ENCODE measurements around the gene IL1RN. TPM values are rescaled to one million over a fixed set of nuclear protein-coding genes. Genes with fewer than 3 reads are reported as not detected.

IL1RN gene
- total RNA-seq, 2 donors from 2014 or later, result 0.60 to 1.5 TPM

DNA sequence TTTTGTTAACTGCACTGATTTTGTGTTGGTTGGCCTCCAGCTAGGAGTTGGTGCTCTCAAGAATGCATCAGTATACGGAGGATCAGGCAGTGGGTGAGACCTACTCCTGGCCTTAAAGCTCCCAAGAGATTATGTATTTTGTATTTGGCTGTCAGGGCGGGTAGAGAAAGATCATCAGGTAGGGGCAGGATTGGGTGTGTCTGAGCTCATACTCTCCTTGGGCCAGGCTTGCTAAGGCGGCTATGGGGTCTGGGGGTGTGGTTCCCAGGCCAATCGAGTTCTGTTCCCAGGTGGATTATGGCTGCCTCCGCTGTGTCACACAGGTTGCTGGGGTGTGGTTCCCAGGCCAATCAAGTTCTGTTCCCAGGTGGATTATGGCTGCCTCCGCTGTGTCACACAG, 28.9 kb upstream of the IL1RN start:
- DNase-seq (no peak), ATAC-seq (no peak)
- intact Hi-C loops (cut with DNase I), result no loop called here

DNA sequence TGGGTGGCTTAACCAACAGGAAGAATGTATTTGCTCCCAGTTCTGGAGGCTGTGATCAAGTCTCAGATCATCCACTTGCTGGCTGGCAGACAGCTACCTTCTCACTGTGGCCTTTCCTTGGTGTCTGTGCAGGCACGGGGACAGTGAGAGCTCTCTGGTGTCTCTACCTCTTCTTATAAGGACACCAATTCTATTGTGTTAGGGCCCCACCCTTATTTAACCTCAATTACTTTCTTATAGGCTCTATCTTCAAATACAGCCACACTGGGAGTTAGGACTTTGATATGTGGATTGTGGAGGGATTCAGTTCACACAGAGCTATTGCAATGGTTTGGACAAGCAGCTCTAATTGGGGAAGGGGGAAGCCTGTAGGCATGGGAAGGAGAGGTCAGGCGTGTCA, 25.3 kb upstream of the IL1RN start:
- DNase-seq, result no peak
- intact Hi-C loops (cut with DNase I), result no loop called here
- no peak for ATAC-seq

DNA sequence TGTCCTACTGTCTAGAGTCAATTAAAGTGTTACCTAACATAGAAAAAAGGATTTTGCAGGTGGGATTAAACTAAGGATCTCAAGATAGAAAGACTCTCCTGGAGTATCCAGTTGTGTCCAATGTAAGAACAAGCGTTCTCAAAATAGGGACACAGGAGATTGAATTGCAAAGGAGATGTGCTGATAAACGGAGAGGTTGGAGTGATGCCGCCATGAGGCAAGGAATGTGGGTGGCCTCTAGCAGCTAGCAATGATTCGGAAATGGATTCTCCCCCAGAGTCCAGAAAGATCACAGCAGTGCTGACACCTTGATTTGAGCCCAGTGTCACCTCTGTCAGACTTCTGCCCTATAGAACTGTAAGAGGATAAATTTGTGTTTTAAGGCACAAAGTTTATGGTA, 24.1 kb upstream of the IL1RN start:
- ATAC-seq (no peak), DNase-seq (no peak)
- intact Hi-C loops (cut with DNase I), result no loop called here

DNA sequence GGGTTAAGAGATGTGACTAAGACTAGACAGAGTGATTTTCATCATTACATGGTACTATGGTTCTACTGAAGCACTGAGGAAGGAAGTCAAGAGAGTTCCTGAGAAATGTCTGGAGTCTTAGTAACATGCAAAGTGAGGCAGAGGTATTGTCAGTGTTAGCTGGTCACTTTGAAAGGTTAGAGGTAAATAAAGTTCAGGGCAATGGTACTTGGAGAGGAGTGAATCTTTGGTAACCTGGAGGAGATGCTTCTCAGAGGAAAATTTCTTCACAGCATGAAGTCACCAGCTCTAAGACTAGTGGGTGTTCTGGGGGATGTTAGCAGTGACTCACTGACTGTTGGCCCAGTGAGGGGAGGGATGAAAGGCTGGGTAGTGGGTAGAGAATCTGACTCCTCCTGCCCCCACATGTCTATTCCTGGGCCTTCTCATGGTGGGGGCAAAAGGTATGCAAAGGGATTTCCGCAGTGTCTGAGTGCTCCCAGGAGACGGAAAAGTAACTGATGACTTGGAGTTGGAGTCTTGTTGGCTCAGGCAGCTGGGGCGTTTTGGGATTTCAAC, 23.3 kb upstream of the IL1RN start:
- DNase-seq (no peak), ATAC-seq (no peak)
- intact Hi-C loops (cut with DNase I), result no loop called here

DNA sequence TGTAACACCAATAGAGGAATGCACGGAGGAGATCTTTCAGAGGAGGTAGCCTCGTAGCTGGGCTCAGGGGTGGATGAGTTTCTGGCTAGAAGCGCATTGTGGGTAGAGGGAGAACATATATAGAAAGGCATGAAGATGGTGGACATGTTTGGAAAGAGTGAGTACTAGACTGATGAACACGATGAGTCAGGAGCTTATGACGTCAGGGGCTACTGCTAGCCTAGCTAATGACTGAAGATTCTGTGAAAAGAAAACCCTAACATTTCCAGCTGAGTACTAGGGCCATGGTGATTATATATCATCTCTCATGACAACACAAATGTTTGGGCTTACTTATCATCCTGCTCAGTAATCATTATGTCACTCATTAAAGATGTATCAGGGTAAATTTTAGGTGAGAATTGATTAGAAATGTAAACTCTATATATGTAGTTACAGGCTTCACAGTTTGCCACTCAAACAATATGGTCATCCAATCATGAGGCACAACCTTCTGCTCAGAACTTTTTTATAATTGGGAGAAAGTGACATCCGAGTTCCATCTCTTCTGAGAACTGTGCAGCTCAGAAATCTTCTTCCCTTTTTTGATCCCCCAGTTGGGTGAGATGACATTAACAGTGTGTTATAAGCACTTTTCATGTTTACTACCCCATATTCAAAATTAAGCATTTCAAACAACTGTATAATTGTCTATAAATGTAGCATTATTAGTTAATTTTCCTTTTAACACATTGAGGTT, 22.2 kb upstream of the IL1RN start:
- ATAC-seq, result no peak
- DNase-seq, result no peak
- intact Hi-C loops (cut with DNase I), result no loop called here

DNA sequence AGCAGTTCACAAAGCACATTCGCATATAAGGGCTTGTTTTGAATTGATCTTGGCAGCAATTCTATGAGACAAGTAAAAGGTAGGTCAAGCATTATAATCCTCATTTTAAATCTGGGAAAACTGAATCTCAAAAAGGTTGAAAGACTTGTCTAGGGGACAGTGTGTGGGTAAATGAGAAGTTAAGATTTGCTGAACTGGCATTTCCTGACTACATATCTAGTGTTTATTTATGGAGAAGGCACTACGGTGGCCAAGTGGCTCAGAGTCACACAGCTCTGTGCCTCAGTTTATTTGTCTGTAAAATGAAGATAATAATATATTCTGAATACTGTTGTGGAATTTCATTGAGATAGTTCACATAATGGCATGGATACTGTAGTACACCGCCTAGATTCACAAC, 16.3 kb upstream of the IL1RN start:
- no peak for ATAC-seq
- no peak for DNase-seq
- intact Hi-C loops (cut with DNase I), result no loop called here

DNA sequence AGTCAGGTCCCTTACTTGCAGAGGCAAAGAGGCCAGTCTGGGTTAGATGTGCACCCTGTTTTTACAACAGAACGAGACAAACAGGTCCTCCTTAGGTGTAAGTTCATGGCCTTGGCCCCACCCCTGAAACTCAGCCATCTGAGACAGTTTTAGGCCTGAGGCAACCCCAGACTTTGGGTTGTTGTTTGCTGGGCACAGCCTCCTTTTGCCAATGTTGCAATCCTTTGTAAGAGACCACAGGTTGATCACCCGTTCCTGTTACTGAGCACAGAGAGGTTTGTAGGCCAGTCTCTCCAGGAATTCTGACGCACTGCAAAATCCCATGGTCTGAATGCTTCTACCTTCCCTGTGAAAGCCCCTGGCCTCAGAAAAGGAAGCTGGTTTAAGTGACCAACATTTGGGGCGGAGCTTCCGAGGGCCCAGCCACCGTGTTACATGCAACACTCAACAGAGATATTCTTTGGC, 15.5 kb upstream of the IL1RN start:
- intact Hi-C loops (cut with DNase I), result no loop called here
- no peak for ATAC-seq
- no peak for DNase-seq

DNA sequence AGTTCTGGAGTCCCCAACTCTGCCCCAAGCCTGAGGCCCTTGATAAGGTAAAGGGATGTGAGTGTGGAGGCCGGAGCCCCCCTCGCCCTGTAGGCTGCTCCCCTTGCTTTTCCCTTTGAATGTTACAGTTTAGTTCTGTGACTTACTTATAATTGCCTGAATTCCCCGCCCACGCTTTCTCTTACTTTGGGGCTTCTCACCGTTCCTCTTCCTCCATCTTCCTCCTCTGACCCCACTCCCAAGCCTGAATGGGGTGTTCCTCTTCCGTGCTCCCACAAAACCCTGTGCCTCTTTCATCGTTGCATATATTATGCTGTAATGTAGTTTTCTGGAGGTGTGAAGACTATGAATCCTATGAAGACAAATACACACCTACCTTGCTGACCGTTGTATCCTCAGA, 15.0 kb upstream of the IL1RN start:
- intact Hi-C loops (cut with DNase I), result no loop called here
- DNase-seq (no peak), ATAC-seq (no peak)

DNA sequence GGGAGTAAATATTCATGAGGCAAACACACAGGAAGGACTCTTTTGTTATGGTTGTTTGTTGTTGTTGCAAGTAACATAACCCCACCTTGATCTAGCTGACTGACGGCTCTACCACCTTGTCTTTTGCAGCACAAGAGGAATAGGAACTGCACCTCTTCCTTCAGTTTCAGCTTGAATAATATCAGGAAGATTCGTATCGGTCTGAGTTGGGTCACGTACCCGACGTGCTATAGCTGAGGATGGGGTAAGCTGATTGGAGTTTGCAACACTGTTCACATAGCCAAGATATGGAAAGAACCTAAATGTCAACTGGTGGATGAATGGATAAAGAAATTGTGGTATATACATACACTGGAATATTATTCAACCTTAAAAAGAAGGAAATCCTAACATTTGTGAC, 14.5 kb upstream of the IL1RN start:
- intact Hi-C loops (cut with DNase I), result no loop called here
- no peak for ATAC-seq

DNA sequence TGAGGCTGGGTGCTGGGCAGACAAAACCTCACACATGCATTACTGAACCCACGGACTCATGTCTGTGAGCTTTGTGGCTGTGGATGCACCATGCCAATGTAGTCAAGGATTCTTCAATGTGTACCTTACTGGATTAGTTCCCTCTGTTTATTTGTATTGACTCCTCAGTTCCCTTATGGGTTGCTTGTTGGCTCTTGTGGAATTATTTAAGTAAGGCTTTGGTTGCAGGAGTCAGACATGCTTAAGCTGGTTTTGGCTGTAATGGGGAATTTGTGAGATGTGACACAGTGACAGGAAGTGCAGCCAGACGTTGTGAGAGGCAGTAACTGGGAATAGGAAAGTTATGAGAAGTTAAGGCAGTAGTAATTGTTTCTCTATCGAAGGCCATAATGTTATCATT, 13.6 kb upstream of the IL1RN start:
- DNase-seq (no peak), ATAC-seq (no peak)
- intact Hi-C loops (cut with DNase I), result no loop called here

More for the DNA sequence above, 14.5 kb upstream of the IL1RN start:
- no peak for DNase-seq

DNA sequence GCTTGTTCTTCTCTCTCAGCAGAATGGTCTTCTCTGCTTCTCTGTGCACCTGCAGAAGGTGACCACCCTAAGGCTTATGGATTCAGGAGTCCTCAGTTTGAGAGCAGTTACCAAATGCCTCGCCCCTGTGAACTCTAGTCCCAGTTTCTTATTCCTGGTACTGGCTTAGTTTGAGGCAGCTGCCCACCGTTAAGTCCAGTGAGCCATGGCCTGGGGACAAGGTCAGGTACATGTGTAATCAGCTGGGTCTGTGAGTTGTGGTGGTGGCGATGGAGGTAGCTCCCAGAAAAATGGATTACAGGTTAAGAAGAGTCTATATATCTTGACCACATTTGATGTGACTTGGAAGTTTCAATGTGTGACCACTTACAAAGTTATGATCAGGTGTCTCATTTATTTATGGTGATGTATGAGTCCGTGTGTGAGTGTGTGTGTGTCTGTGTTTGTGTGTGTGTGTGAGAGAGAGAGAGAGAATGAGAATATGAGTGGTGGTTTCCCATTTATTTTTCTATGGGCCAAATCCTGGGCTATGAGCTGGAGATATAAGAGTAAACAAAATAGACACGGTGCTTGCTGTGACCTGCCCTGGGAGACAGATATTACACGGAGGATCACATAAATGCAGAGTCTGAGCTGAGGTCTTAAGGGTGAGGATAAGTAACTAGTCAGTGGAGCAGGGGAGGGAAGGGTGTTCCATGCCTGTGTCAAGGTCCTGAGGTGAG, 13.0 kb upstream of the IL1RN start:
- ATAC-seq (no peak), DNase-seq (no peak)
- intact Hi-C loops (cut with DNase I), result no loop called here

DNA sequence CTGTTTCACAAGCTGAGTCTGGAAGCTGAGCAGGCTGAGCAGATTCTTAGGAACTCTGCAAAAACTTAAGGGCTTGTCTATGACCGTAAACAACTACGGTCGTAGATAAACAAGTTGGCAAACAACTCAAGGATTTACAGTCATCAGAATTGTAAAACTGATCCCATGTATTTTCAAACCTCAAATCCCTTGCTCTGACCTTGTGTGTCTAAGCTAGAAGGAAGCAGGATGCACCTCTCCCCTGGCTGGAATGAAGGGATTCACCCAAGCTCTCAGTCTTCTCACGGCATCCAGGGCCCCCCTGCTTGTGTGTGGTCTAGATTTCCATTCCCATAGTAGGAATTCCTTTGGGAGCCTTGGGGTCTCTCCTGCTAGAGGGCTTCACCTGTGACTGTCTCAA, 12.4 kb upstream of the IL1RN start:
- DNase-seq, result no peak
- no peak for ATAC-seq
- intact Hi-C loops (cut with DNase I), result no loop called here

DNA sequence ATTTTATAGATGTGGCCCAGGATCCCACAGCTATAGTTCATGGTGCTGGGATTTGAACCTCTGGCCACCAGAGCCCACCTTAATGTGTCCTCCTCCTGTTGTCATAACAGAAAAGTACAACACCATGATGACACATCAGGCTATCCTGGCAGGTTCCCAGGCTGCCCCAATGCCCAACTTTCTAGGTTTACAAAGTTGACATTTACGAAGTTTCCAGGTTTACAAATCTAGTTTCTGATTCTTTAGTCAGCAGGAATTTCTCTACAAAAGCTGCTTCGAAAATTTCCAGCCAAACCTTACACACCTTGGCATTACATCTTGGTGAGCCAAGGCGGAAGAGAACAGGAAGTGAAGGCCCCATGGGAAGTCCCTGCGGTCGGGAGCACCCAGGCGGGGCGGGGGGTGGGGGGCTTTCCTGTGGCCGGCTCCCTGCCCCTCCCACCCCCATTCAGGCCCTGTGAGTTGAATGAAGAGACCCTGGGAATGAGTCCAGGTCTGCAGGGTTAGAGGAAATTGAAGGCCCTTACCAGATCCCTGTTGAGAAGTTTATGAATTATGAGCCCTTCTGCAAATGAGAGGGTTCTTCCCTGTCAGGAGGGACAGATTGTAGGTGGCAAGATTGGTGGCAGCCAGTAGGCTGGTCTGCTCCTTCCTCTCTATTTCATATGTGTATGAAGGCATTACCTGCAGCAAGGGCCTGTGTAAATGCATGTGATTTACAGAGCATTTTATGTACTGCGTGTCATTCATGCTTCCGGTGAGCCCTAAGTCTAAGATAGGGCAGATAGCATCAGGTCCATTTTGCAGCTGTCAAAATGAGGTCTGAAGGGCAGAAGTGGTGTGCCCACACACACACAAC, 11.1 kb upstream of the IL1RN start:
- ATAC-seq (no peak), DNase-seq (no peak)
- intact Hi-C loops (cut with DNase I), result no loop called here

DNA sequence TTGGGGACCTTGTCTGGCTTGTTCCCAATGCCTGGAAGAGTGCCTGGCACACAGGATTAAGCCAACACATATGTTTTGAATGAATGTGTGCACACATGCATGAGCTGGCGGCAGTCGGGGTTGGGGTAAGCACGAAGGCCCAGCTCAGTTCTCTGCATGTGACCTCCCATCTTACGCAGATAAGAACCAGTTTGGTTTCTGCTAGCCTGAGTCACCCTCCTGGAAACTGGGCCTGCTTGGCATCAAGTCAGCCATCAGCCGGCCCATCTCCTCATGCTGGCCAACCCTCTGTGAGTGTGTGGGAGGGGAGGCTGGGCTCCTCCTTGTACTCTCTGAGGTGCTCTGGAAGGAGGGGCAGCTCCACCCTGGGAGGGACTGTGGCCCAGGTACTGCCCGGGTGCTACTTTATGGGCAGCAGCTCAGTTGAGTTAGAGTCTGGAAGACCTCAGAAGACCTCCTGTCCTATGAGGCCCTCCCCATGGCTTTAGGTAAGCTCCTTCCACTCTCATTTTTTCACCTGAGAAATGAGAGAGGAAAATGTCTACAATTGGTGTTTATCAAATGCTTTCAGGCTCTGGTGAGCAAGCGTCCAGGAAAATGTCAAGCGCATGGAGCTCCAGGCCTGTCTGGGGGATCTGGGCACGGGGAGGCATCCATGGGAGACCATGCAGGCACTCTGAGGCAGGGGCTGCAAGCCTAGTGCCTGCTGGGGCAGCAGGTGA, 9.7 kb upstream of the IL1RN start:
- peak; percentile 50 to 91 for ATAC-seq
- peak; percentile 37 for DNase-seq
- intact Hi-C loops (cut with DNase I), result no loop called here

DNA sequence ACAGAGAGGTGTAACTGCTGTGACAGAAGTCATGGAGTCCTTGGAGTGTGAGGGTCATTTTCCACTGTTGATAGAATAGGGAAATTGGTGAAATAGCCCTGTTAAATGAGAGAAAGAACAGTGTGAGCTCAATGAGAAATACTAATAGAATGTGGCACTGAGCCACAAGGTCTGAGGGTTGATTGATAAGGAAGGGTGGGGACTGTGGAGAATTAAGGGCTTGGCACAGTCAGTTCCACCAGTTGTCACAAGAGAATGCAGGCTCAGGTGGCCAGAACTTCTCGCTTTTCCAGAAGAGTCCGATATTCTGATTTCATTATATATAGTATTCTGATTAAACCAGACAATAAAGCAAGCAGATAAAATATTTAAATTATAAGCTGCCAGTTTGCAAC, 9.1 kb upstream of the IL1RN start:
- ATAC-seq, result no peak
- no peak for DNase-seq
- intact Hi-C loops (cut with DNase I), result no loop called here

DNA sequence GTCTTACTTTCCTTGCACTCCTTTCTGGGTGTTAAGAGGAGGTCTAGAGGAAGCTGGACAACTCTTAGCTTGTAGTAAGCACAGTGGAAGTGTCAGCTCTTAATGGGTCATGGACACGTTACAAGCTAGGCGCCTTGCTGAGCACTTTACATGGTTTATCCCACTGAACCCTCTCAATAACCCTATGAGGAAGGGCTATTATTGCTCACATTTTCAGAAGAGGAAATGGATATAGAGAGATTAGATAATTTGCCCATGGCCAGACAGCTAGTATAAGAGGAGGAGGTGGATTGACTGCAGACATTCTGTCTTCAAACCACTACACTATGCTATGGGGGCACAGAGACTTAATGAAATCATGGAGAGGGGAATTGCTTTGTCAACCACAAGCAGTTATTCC, 8.3 kb upstream of the IL1RN start:
- intact Hi-C loops (cut with DNase I), result no loop called here
- DNase-seq, result no peak
- ATAC-seq, result no peak

DNA sequence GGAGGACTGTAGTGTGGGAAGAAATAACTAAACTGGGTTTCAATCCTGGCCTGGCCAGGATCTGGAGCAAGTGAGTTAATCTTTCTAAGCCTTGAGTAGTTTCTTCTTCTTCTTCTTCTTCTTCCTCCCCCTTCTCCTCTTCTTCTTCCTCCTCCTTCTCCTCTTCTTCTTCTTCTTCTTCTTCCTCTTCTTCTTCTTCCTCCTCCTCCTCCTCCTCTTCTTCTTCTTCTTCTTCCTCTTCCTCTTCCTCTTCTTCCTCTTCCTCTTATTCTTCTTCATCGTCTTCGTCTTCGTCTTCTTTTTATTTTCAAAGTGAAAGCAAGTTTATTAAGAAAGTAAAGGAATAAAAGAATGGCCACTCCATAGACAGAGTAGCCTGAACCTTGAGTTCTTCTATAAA, 6.5 kb upstream of the IL1RN start:
- intact Hi-C loops (cut with DNase I), result no loop called here
- no peak for ATAC-seq

DNA sequence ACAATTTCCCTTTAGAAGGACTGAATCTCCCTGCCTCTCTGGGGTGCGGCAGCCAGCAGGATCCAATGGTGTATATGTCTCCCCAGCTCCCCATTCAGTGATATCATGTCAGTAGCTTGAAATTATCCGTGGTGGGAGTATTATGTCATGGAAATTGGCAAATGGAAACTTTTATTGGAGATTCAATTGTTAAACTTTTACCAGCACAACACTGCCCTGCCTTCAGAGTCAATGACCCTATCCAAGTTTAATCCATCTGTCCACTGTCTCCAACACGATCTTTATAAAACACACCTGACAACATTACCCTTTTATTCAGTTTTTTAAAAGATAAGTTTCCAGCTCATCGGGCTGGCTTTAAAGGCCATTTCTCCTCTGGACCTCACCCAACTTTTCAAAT, 5.0 kb upstream of the IL1RN start:
- intact Hi-C loops (cut with DNase I), result no loop called here
- no peak for DNase-seq
- no peak for ATAC-seq

More for the DNA sequence above, 6.5 kb upstream of the IL1RN start:
- no peak for DNase-seq

DNA sequence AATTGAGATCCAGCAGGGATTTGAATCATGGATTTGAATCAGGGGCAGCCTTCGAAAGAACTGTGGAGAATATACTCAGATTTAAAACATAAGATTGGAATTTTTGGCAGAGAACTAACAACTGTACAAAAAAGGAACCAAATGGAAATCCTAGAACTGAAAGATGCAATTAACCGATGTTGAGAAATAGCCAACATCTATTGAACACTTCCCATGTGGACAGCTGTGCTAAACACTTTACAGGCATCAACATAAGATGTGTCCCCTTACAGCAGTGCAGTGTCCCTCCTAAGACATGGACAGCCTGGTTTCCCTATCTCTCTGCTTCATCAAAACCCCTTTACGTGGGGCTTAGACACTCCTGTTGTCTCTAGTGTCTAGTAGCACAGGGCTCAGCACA, 3.7 kb upstream of the IL1RN start:
- no peak for DNase-seq
- intact Hi-C loops (cut with DNase I), result no loop called here
- ATAC-seq, result peak in 1 of 2 donors; percentile 14
